ENCODE results near the gene HTRA3. TPM values are rescaled to one million over a fixed set of nuclear protein-coding genes. Genes with fewer than 3 reads are reported as not detected.

The HTRA3 gene
- total RNA-seq, 1 experiment from 2014 or later: 2.3 TPM

DNA sequence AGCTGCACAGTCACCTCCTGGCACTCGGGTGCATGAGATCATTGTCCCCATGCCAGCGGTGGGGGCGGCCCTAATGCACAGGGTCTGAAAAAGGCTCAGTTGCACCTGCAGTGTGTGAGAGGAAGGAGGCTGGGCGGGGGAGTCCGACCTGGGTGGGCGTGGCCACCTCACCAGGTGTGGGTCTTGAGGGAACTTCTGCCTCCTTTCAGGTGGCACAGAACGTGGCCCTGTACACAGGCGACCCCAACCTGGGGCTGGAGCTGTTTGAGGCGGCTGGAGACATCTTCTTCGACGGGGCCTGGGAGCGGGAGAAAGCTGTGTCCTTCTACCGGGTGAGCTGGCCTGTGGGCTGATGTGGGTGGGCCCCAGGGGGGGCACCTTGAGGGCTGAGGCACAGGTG lies 34.3 kb upstream of the HTRA3 start:
- POLR2A ChIA-PET: no interaction called here
- H3K4me3 Mint-ChIP-seq: no peak overlapping the region
- no peaks in the 10 kb centered on the region for H3K27me3 Mint-ChIP-seq (ENCODE audit: low read depth)
- CTCF ChIA-PET: interaction anchor here (1.7 to 5.2 kb wide), 4 partner anchors 9 to 372 kb away, joined by 4 to 87 read pairs (median 8); no protein-coding TSS in a partner anchor
- DNase-seq (ENCODE audit: low spot score) (no peak), ATAC-seq (no peak)
- H3K9me3 Mint-ChIP-seq: no peaks in the 10 kb centered on the region
- TF ChIP-seq ZNF317 (CRISPR knock-in tag; IDR thresholded peaks at IDR 0.05; ENCODE audit: borderline replicate concordance, low read depth) (no peak), NFATC4 (CRISPR knock-in tag; IDR thresholded peaks at IDR 0.05) (no peak), GABPB1 (CRISPR knock-in tag; IDR thresholded peaks at IDR 0.05) (no peak), ZBTB21 (CRISPR knock-in tag; IDR thresholded peaks at IDR 0.05; ENCODE audit: borderline replicate concordance) (no peak), NR1H2 (CRISPR knock-in tag; IDR thresholded peaks at IDR 0.05) (no peak), MYBL2 (CRISPR knock-in tag; IDR thresholded peaks at IDR 0.05) (no peak), PRDM15 (CRISPR knock-in tag; IDR thresholded peaks at IDR 0.05) (no peak), ZNF416 (CRISPR knock-in tag; IDR thresholded peaks at IDR 0.05) (no peak), FOXK1 (CRISPR knock-in tag; IDR thresholded peaks at IDR 0.05) (no peak), TEAD4 (CRISPR knock-in tag; IDR thresholded peaks at IDR 0.05) (no peak), ETV6 (CRISPR knock-in tag; IDR thresholded peaks at IDR 0.05) (no peak), KAT7 (CRISPR knock-in tag; IDR thresholded peaks at IDR 0.05; ENCODE audit: borderline replicate concordance) (no peak), CREB1 (CRISPR knock-in tag; IDR thresholded peaks at IDR 0.05) (no peak), NR3C1 (CRISPR knock-in tag; conservative IDR thresholded peaks at IDR 0.05; ENCODE audit: low read depth) (no peak), CREM (CRISPR knock-in tag; IDR thresholded peaks at IDR 0.05) (no peak), ARID4B (CRISPR knock-in tag; IDR thresholded peaks at IDR 0.05; ENCODE audit: borderline replicate concordance) (no peak)
- TF ChIP-seq, protein P1, sequence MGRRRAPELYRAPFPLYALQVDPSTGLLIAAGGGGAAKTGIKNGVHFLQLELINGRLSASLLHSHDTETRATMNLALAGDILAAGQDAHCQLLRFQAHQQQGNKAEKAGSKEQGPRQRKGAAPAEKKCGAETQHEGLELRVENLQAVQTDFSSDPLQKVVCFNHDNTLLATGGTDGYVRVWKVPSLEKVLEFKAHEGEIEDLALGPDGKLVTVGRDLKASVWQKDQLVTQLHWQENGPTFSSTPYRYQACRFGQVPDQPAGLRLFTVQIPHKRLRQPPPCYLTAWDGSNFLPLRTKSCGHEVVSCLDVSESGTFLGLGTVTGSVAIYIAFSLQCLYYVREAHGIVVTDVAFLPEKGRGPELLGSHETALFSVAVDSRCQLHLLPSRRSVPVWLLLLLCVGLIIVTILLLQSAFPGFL (CRISPR knock-in tag; IDR thresholded peaks at IDR 0.05; ENCODE audit: borderline replicate concordance): no peak
- TF ChIP-seq, protein P2, sequence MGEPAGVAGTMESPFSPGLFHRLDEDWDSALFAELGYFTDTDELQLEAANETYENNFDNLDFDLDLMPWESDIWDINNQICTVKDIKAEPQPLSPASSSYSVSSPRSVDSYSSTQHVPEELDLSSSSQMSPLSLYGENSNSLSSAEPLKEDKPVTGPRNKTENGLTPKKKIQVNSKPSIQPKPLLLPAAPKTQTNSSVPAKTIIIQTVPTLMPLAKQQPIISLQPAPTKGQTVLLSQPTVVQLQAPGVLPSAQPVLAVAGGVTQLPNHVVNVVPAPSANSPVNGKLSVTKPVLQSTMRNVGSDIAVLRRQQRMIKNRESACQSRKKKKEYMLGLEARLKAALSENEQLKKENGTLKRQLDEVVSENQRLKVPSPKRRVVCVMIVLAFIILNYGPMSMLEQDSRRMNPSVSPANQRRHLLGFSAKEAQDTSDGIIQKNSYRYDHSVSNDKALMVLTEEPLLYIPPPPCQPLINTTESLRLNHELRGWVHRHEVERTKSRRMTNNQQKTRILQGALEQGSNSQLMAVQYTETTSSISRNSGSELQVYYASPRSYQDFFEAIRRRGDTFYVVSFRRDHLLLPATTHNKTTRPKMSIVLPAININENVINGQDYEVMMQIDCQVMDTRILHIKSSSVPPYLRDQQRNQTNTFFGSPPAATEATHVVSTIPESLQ (CRISPR knock-in tag; IDR thresholded peaks at IDR 0.05): no peak
- TF ChIP-seq, protein P3, sequence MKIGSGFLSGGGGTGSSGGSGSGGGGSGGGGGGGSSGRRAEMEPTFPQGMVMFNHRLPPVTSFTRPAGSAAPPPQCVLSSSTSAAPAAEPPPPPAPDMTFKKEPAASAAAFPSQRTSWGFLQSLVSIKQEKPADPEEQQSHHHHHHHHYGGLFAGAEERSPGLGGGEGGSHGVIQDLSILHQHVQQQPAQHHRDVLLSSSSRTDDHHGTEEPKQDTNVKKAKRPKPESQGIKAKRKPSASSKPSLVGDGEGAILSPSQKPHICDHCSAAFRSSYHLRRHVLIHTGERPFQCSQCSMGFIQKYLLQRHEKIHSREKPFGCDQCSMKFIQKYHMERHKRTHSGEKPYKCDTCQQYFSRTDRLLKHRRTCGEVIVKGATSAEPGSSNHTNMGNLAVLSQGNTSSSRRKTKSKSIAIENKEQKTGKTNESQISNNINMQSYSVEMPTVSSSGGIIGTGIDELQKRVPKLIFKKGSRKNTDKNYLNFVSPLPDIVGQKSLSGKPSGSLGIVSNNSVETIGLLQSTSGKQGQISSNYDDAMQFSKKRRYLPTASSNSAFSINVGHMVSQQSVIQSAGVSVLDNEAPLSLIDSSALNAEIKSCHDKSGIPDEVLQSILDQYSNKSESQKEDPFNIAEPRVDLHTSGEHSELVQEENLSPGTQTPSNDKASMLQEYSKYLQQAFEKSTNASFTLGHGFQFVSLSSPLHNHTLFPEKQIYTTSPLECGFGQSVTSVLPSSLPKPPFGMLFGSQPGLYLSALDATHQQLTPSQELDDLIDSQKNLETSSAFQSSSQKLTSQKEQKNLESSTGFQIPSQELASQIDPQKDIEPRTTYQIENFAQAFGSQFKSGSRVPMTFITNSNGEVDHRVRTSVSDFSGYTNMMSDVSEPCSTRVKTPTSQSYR (CRISPR knock-in tag; IDR thresholded peaks at IDR 0.05): no peak
- TF ChIP-seq, protein P4, sequence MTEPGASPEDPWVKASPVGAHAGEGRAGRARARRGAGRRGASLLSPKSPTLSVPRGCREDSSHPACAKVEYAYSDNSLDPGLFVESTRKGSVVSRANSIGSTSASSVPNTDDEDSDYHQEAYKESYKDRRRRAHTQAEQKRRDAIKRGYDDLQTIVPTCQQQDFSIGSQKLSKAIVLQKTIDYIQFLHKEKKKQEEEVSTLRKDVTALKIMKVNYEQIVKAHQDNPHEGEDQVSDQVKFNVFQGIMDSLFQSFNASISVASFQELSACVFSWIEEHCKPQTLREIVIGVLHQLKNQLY (CRISPR knock-in tag; IDR thresholded peaks at IDR 0.05): no peak
- no peaks in the 10 kb centered on the region for H3K4me1 Mint-ChIP-seq
- no peak overlapping the region for H3K27ac Mint-ChIP-seq
- H3K36me3 Mint-ChIP-seq: no peaks in the 10 kb centered on the region
